ENCODE results near the gene SDF2L1.
"Not testable (repeated sequence)": the region's sequence is repeated elsewhere in the genome, so short reads cannot be mapped to it uniquely, and the experiment has no call there.

- TF ChIP-seq TAF1, POLR2AphosphoS5, POLR2A, SPI1, POU2F2 (IDR thresholded peaks at IDR 0.05; ENCODE audit: low read depth, low read length): not testable (repeated sequence)
These were observed 45.6 kb upstream of the SDF2L1 start for GRCh38 chr22:21596356-21597135.

Data from GM12891 (cell line).